OCI-M1 (cell line): ENCODE measurements around the gene ADAMTSL3.
A peak's percentile ranks its signal among the peaks of the same experiment; 100 is the strongest.

Experiments used
- DNase-seq: peaks from one replicate; lab custom pipeline; 2025; lab: John Stamatoyannopoulos, UW

ADAMTSL3 gene

GRCh38 chr15:83873966-83874365 is 220.0 kb downstream of the ADAMTSL3 start:
- DNase-seq, result no peak

DNA sequence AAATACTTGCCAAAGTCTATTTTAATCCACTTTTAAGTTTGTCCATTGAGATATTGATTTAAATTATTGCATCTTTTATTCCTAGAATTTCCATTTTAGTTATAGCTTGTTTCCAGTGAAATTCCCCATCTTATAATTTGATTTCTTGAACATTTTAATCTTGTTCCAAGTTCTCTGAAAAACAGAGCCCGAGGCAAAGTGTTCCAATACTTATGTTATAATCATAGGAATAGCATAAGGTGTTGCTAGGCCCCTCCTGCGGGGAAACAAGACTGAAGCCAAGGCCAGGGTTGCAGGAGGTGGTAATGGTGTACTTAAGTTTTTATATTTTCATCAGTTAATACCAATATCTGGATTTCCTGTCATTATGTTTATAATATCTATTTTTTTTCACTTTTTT is 226.6 kb downstream of the ADAMTSL3 start:
- no peak for DNase-seq

DNA sequence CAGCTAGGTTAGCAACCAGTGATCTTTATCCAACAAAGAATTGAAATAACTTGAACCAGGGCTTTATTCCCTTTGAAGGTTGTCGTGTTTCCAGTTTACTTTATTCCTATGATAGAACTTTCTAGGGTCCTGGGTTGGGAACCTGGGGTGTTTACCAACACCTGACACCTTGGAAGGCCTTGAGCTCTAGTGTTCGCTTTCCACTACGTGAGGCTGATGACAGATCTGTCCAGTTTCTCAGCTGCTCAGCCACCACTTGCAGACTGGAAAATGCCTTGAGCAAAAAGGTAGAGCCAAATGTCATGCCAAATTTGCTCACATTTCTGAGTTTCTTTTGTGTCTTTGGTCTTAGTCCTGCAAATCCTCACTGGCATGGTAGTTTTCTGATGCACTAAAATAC is 227.2 kb downstream of the ADAMTSL3 start:
- DNase-seq, result no peak

DNA sequence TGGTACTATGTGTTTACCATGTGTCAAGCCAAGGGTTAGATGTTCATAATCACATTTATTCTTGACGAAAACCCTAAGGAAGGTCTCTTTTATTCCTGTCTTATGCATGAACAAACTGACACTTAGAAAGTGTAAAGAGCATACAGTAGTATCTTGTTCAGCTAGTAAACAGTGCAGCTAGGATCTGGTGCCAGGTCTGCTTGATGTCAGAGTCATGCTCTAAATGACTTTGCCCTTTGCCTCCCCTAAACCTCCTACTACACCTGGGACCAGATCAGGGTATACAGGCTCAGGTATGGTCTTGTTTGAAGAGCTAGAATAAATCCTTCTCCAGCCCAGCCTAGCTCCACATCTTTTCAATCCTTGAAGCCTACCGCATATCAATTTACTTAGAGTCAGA is 232.4 kb downstream of the ADAMTSL3 start:
- no peak for DNase-seq

- DNase-seq, result no peak
Measured at GRCh38 chr15:83887404-83887803, 233.5 kb downstream of the ADAMTSL3 start.

- DNase-seq, result no peak
Measured at GRCh38 chr15:83887961-83888360, 234.0 kb downstream of the ADAMTSL3 start.

- peak; percentile 8 for DNase-seq
Measured at GRCh38 chr15:83889995-83890394, 236.1 kb downstream of the ADAMTSL3 start.

GRCh38 chr15:83890587-83890986 is 236.7 kb downstream of the ADAMTSL3 start:
- no peak for DNase-seq

GRCh38 chr15:83892498-83892897 is 238.6 kb downstream of the ADAMTSL3 start:
- no peak for DNase-seq

DNA sequence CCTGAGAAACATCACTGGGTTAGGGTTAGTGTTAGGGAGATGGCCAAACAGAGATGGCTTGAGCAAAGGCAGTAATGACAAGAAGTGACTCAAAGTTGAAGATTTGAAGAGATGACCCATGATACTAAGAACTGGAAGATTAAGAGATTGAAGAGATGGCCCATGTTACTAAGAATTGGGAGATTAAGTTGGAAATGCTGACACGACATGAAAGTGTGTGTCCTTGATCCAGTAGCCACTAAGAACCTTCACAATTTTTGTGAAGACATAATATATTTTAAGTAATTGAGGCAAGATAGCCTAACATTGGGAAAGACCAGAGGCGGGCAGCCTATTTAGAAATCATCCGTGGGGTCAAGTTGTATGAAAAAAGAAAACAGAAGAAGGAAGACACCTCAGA is 239.4 kb downstream of the ADAMTSL3 start:
- DNase-seq, result no peak

- no peak for DNase-seq
Measured at GRCh38 chr15:83897037-83897436, 243.1 kb downstream of the ADAMTSL3 start.

DNA sequence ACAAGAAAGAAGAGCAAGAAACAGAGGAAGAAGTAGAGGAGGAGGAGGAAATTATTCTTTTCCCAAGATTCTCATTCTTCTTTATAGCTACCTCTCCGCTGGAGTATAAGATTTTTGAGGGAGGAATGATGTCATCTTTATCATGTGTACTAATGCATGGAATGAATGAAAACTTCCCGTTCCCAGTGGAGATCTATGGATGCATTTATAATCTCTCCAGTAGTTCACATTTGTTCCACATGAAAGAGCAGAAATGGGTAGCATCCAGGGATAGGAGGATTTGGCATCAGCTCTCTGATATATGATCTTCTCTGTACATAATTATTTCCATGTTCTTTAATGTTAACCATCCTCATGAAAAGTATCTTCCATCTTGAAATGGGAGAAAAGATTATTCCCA is 244.4 kb downstream of the ADAMTSL3 start:
- no peak for DNase-seq

- DNase-seq, result no peak
Measured at GRCh38 chr15:83899670-83900069, 245.7 kb downstream of the ADAMTSL3 start.

GRCh38 chr15:83904107-83905040 is 250.5 kb downstream of the ADAMTSL3 start:
- DNase-seq, result no peak

DNA sequence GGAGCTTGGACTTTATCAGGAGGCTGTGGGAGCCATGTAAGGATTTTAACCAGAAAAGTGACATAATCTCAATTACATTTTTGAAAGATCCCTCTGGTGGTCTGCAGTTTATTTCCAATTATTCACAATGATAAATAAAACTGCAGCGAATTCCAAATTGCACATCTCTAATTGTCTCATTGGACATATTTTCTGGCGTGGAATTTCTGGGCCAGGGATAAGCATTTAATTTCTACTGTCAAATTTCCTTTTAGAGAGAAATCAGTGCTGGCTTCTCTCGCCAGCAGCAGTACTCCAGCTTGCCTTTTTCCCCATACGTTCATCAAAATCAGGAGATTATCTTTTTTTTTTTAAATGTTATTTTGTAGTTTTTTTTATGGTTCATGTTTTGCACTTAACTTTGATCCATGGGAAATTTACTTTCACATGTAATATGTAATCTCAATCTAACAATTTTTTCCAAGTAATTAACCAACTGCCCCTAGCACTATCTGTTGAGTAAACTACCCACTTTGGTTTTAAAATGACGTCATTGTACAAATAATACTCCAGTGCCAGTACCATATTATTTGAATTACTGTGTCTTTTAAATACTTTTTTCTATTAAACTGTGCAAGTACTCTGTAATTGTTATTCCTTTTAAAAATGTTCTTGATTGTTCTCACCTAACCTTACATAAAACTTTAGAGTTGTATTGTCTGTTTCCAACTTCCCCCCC is 251.8 kb downstream of the ADAMTSL3 start:
- no peak for DNase-seq

GRCh38 chr15:83911345-83911744 is 257.4 kb downstream of the ADAMTSL3 start:
- DNase-seq, result no peak

GRCh38 chr15:83912343-83912742 is 258.4 kb downstream of the ADAMTSL3 start:
- no peak for DNase-seq

- no peak for DNase-seq
Measured at GRCh38 chr15:83913034-83913632, 259.2 kb downstream of the ADAMTSL3 start.

DNA sequence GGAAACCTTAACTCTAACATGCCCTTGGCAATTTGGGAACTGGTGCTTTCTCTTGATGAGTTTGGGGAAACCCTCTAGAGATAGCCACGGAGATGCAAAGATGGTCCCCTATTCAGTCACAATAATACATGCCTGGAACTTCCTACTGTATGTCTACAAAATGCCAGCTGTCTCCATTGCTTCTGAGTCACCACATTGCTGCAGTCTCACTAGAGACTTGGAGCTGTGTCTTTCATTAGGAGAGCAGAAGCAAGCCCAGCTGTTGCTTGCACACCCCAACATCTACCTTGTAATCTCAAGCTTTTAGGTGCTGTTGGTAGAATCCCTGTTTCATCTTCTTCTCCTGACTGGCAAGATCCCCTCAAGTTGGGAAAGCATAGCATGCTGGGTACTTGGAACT is 261.0 kb downstream of the ADAMTSL3 start:
- no peak for DNase-seq

DNA sequence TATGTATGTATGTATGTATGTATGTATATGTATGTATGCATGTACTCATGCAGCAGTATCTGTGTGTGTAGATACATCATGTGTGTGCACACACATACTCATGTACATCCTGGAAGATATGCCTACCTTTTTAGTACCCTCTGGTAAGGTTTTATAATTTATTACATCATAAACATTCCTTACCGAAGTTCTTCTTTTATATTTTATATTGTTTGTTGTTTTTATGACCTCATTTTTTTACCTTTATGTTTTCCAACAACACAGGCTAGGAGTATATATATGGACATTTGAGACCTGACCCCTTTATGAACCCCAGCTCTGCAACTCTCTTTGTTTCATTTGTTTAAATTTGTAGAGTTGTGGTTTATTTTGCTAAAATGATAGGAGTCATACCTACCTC is 263.5 kb downstream of the ADAMTSL3 start:
- no peak for DNase-seq

DNA sequence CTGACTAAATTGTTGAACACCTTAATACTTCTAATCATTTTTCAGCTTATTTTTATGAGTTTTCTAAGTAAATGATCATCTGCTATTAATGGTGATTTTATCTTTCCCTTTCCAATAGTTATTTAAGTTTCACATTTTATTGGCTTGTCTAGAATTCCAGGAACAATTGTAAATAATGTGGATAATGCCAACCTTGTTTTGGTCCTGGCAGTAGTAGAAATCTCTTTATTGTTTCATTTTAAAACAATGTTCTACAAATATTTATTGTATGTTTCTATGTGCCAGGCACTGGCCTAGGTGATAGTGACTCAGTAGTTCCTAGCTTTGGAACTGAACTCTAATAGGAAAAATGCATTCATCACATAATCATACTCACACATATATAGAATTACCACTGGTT is 264.1 kb downstream of the ADAMTSL3 start:
- DNase-seq, result no peak

DNA sequence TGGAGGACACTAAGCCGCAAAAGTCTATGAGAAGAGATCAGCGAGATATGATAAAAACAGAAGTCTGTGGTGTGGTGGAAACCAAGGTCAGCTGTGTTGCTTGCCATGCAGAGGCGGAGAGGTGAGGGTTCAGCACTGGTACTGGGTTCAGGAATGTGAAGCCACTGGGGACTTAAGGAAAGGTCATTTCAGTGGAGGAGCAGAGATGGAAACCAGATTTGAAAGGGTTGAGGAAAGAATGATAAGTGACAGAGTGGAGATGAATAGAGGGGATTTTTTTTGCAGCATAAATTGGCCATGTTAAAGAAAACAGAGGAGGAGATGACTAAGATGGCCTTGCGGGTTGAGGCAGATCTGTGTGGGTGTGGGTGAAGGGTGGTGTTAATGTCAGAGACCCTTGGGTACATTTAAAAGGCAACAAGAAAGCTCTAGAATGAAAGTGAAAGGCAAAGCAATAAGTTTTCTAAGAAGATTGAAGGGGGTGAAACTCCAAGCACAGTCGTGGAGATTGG is 265.5 kb downstream of the ADAMTSL3 start:
- peak; percentile 5 for DNase-seq
